GM18873 (cell line): ENCODE results near the gene ADRA1B.

Experiments used
- ATAC-seq: cut with Tn5 transposase; IDR thresholded peaks from one replicate; pipeline ENCODE4 v1.9.1; 2021; ENCODE audit warnings: mild to moderate bottlenecking, moderate library complexity, moderate number of reproducible peaks; ENCODE audit not compliant: unreplicated experiment, low FRiP score

Gene ADRA1B

DNA sequence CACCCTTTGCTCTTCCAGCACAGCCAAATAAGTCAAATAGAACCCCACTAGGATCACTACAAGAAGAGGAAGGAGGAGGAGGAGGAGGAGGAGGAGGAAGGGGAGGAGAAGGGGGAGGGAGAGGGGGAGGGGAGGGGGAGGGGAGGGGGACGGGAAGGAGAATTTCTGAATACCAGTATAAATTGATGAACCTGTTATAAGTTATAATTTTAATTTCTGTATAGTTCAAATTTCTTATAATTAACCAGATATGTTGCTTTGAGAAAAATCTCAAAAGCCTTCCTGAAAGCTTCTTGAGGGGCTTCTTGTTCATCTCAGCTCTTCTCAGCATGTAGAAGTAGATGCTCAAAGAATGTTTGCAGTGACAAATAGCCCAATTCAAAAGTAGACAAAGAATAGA lies 15.0 kb upstream of the ADRA1B start:
- ATAC-seq = no peak

GRCh38 chr5:159901772-159902171 lies 14.5 kb upstream of the ADRA1B start:
- ATAC-seq = no peak

DNA sequence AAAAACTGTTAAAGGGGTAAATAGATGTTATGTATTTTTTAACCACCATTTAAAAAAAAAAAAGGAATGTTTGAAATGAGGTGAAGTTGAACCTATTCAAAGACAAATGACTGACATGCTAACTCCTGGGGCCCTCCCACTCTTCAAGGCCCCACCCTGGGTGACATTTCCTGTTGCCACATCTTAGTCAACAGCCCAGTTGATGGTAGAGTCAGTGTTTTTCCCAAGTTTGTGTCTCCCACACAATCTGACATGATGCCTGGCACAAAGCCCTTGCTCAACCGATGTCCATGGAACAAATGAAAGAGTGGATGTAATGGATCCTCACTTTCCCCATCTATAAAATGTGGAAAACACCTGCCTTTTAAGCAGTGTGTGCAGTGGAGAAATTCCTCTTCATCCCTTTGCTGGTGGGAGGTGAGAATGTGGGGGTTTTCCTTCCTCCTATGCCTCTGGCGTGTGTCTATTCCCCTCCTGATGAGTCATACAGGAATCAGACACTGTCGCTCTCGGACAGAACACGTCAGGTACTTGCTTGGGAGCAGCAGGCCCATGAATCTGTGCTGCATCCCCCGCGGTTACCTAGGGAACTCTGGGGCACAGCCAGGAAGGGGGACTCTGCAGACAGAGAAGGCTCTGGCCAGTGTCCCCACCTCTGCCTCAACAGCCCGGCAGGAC lies 13.7 kb upstream of the ADRA1B start:
- ATAC-seq = no peak

DNA sequence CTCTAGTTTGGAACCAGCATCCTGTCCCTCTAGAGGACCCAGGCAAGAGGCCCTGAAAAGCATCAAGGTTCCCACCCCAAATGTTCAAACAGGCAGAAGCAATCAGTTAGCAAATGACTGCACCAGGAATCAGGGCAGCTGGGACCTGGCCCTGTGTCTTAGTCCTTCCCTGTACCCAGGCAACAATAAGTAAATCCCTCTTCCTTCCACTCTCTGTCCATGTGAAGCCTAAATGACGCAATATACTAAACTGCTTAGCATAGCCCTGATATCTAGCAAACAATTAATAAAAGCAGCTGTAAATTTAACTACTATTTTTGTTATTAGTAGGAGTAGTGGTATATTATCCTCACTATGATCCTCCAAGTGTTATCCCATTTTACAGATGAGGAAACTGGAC lies 13.2 kb upstream of the ADRA1B start:
- no peak for ATAC-seq

GRCh38 chr5:159904874-159905273 lies 11.4 kb upstream of the ADRA1B start:
- no peak for ATAC-seq

DNA sequence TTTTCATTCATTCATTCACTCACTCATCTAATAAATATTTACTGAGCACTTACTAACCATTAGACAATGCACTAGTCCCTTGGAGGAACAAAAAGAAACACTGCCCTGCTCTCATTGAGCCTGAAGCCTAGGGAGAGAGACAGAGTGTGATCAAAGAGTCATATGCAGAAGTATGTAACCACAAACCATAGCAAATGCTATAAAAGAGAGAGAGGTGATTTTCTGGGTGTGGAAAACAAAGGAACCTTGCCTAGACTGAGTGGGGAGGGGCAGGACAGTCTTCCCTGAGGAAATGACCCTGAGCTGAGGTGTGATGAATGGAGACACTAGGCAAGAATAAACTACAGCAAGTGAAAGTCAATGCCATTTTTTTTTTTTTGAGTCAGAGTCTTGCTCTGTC lies 10.8 kb upstream of the ADRA1B start:
- no peak for ATAC-seq

GRCh38 chr5:159906463-159906862 lies 9.8 kb upstream of the ADRA1B start:
- ATAC-seq = no peak

GRCh38 chr5:159906943-159907342 lies 9.3 kb upstream of the ADRA1B start:
- no peak for ATAC-seq

DNA sequence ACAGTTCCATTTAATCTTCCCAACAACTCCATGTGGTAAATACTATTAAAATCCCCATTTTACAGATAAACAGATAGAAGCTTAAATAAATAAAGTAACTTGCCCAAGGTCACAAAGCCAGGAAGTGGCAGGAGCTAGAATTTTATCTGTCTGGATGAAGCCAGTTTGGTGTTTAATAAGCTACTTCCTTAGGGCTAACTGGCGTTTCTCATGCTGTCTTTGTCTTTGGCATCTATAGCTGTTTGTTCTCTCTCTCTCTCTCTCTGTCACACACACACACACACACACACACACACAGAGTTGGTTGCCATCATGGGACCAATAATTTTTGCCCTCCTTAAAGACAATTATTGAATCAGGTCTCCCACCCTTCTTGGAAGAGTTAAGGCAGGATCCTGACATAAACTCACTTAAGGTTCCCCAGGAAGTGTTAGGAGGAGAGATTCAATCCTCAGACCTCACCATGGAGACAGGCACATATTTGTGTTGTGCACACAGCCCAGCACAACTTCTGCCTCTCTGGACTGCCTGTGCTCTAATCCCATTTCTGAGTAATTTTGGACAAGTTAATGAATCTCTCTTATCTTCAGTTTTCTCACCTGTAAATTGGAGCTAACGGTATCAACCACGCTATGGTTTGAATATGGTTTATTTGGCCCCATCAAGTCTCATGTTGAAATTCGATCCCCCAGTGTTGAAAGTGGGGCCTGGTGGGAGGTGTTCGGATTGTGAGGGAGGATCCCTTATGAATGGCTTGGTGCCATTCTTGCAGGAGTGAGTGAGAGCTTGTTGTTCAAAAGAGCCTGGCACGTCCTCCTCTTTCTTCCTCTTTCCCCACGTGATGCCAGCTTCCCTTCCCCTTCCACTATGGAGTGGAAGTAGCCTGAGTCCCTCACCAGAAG lies 8.3 kb upstream of the ADRA1B start:
- no peak for ATAC-seq

GRCh38 chr5:159908591-159908940 lies 7.7 kb upstream of the ADRA1B start:
- no peak for ATAC-seq

GRCh38 chr5:159909126-159909525 lies 7.2 kb upstream of the ADRA1B start:
- no peak for ATAC-seq

DNA sequence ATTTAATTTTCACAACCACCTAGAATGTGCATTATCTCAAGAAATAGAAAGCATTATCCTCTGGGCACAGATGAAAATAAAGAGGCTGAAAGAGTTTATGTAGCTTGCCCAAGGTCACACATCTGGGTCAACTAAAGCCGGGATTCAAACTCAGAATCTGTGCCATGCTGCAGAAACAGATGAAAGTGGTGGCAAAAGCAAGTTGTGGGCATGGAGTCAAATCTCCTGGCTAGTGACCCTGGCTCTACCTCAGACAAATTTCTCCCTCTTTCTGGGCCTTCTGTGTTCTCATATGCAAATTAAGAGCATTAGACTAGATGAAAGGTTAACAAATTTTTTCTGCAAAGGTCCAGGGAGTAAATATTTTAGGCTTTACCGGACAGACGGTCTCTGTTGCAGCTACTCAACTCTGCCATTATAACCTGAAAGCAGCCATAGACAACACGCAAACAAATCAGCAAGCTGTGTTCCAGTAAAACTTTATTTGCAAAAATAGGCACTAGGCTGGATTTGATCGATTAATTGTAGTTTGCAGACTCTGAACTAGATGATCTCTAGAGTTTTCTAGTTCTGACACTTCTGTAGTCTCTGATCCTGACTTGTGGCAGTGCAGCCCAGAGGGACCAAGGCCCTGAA lies 6.0 kb upstream of the ADRA1B start:
- ATAC-seq = no peak

DNA sequence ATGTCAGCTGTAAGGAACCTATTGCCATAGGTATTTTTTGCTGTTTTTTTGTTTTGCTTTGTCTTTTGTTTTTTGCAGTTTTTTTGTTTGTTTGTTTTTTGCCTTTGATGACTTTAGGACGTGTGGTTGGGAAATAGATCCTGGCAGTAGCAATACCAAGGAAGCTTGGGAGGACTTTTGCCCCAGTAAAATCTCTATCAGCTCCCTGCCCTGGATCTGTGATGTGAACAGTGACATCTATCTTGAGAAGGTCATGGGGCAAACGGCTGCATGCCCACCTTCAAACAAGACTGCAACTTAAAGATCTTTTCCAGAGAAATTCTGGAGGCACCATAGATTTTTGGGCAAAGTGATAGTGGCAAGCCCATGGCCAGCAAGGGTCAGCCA lies 5.4 kb upstream of the ADRA1B start:
- ATAC-seq = no peak

DNA sequence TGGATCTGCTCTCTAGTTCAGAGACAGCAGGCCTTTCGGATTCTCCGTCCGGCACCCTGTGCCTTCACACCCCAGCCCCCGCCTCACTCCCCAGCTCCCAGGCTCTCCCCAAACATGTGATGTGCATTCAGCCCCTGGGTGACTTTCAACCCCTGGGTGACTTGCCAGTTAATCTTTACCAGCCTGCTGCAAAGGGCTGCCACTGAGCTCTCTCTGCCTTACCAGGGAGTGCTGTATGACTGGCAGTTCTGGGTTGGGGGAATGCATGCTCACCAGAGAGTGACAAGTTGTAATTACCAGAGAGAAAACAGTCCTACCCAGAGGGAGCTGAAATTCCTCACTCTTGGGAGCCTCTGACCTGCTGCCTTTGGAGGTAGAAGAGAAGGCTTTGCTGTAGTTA lies 4.9 kb upstream of the ADRA1B start:
- no peak for ATAC-seq

- ATAC-seq = no peak
These were observed 4.1 kb upstream of the ADRA1B start for GRCh38 chr5:159912033-159912800.

- ATAC-seq = no peak
These were observed 3.2 kb upstream of the ADRA1B start for GRCh38 chr5:159913048-159913447.

GRCh38 chr5:159913501-159913900 lies 2.8 kb upstream of the ADRA1B start:
- no peak for ATAC-seq

- ATAC-seq = no peak
These were observed 819 bp downstream of the ADRA1B start for GRCh38 chr5:159916841-159917761.

GRCh38 chr5:159917994-159918393 lies 1.7 kb downstream of the ADRA1B start:
- ATAC-seq = no peak

DNA sequence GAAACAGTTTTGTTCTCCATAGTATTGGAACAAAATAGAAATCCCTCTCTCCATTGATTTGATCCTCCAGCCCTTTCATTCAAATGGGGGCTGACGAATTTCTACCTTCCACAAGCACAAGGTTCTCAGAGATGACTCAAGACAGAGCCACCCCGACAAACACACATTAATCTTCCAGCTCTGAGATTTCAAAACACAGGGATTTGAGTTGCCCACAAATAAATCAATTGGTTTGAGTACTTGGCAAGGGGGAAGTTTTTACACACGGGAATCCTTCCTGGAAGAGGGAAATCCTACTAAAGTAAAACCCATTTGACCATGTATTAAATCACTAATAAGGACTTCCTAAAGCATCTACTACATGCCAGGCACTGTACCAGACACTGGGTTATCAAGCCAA lies 5.4 kb downstream of the ADRA1B start:
- ATAC-seq = no peak
